Hair follicular keratinocyte (primary cell): ENCODE measurements around the gene MPV17L. TPM values are rescaled to one million over a fixed set of nuclear protein-coding genes. Genes with fewer than 3 reads are reported as not detected.

Source experiments
- total RNA-seq: library from RNA; depleted of rRNA; stranded (reverse); fragments of >200 nt; gene quantifications from 2 replicates; pipeline ENCODE4 v1.2.3, GENCODE V29; 2015

MPV17L gene
- 0.16 and 1.5 TPM in 2 replicates for total RNA-seq

DNA sequence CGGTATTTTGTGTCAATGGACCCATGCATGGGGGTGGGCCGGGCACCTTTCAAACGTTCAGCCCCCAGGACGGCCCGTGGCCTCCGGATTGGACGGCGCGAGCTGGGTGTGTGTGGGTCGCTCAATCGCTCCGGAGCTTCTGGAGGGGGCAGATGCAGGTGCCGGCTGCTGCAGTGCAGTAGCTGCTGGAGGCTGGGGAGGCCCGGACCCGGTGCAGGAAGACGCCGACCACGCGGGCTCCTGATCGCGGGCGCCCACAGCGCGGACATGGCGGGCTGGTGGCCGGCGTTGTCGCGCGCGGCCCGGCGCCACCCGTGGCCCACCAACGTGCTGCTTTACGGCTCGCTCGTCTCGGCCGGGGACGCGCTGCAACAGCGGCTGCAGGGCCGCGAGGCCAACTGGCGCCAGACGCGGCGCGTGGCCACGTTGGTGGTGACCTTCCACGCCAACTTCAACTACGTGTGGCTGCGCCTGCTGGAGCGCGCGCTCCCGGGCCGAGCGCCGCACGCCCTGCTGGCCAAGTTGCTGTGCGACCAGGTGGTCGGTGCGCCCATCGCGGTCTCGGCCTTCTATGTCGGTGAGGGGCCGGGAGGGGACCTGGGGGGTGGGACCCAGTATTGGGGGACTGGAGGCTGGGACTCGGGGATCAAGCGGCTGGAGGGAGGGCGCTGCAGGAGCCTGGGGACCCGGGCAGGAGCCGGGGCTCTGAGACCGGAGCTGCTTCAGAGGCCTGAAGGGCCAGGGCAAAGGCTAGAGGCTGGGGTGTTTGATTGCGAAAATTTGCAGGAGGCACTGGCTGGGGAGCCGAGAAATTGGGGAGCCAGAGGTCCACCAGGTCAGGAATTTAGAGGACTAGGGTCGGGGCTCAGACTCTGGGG, at the start of gene MPV17L:
Gene MPV17L (plus strand): TSS at position 124 of the 878 bp plus-strand sequence. CDS start 144 bp downstream, at position 268.

DNA sequence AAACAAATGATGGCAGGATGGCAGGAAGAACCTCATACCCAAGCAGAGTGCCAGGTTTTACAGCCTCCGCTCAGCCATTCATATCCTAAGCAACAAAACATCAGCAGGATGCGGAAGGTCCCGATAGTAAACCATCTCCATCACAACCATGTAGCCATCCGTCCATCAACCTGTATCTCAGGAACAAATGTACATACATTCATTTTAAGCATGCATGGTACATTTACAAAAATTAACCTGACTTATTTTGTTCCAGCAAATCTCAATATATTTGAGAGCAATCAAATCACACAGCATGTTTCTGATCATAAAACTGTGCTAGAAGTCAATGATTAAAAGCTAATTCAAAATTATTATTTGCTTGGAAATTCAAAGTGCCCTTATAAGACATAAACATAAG, 17.4 kb upstream of the MPV17L start, which contains the start of gene NPIPA5:
Gene NPIPA5 (minus strand): TSS at position 101 of the 400 bp plus-strand sequence. CDS start 0 bp downstream, at position 101.

DNA sequence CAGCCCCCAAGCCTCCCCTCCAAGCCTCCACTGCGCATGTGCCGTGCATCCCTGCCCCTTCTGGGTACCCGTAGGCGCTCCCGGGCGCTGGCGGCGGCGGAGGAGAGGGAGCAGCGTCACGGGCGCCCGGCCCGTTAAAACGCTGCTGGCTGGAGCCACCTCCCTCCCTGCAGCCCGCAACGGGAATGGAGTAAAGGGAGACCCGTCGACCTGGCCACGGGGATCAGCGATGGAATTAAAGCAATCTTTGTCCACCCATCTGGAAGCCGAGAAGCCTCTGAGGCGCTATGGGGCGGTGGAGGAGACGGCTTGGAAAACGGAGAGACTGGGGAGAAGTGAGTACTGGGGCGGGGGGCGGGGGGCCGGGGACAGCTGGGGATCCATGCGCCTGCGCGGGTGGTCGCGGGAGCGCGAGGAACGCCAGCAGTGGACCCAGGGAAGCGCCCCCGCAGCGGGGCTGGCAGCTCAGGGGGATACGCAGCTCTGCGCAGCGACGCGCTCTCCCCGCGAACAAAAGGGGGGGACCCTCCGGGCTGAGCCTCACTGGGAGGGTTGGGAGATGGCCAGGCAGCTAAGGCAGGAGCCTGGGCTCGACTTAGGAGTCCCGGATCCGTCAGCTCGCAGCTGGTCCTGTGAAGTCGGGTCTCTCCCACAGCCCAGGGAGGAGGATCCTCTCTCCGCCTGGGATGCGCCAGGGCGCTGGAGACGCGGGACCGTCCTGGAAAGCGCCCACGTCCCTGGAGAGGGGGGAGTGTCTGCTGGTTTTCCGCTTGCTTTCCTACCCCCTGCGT, 39.1 kb downstream of the MPV17L start, which contains the start of gene BMERB1:
Gene BMERB1 (plus strand): TSS at position 164 of the 791 bp plus-strand sequence. CDS start 66 bp downstream, at position 230.

Other genes with a start within 250 kb of the MPV17L start
- gene NPIPA5, start 17.5 kb upstream of the MPV17L start, total RNA-seq, result 0.15 and 1.2 TPM in 2 replicates
- gene BMERB1, start 38.8 kb downstream of the MPV17L start, total RNA-seq, result 3.4 and 7.0 TPM in 2 replicates
- 5.5 and 11.2 TPM in 2 replicates for gene MARF1, start 247.4 kb downstream of the MPV17L start, total RNA-seq